Stimulated activated CD8-positive, alpha-beta memory T cell treated with anti-CD3 and anti-CD28 coated beads, Interleukin-2, amount 100 ng/mL, for 48 hours (primary cell): ENCODE data around the gene POU3F3.

Experiments used
- DNase-seq, 2 donors: peaks; one replicate each; pipeline ENCODE4 v3.0.0-alpha.2; 2020; ENCODE audit warnings: low read depth in 2 of 2

The POU3F3 gene

DNA sequence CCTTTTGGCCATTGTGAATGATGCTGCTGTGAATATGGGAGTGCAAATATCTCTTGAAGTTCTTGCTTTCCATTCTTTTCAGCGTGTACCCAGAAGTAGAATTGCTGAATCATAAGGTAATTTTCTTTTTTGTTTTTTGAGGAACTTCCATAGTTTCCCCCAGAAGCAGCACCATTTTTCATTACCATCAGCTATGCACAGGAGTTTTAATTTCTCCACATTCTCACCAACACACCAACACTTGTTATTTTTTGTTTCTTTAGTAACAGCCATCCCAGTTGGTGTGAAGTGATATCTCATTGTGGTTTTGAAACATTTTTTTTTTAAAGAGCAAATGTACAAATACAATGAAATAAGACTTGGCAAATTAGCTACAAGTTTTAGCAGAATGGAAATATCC, 21.3 kb downstream of the POU3F3 start:
- no peak for DNase-seq

GRCh38 chr2:104876606-104877570, 23.0 kb downstream of the POU3F3 start:
- DNase-seq, result no peak

DNA sequence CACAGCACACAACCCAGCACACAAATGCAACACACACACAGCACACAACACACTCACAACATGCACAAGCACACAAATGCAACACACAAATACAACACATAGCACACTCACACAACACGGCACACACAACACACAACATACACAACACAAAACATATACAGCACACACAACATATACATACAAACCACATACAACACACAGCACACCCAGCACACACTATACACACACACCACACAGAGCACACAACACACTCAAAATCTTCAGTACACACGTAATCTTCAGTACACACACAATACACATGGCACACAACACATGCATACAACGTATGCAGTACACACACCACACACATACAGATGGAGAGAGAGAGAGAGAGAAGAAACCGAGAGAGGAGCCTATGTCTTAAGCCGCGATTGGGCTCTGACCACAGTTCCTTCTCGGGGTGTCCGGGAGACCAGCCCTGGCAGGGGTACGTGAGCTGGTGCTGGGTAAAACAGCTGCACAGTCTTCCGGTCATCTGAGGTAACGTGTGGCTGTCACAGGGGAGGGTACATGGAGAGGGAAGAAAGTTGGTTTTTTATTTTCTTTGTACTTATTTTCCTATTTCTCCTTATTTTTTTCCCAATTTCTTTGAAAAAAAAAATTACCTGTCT, 25.1 kb downstream of the POU3F3 start:
- DNase-seq, result no peak

GRCh38 chr2:104880076-104880475, 26.2 kb downstream of the POU3F3 start:
- no peak for DNase-seq

- no peak for DNase-seq
Observed at GRCh38 chr2:104883357-104883756, 29.4 kb downstream of the POU3F3 start.

DNA sequence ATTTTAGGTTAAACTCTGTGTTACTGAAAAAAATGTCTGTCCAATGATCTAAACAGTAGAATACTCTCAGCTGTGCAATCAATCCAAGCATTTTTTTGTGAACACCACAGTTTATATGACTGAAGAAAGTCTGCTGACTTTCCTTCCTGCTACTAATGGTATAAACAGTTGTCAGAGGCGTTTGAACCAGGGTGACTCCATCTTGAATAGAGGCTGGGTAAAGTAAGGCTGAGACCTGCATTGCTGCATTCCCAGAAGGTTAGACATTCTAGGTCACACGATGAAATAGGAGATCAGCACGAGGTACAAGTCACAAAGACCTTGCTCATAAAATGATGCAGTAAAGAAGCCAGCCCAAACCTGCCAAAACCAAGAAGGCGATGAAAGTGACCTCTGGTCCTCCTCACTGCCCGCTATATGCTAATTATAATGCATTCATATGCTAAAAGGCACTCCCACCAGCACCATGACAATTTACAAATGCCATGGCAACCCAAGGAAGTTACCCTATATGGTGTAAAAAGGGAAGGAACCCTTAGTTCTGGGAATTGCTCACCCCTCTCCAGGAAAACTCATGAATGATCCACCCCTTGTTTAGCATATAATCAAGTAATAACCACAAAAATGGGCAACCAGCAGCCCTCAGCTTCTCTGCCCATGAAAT, 31.3 kb downstream of the POU3F3 start:
- no peak for DNase-seq

DNA sequence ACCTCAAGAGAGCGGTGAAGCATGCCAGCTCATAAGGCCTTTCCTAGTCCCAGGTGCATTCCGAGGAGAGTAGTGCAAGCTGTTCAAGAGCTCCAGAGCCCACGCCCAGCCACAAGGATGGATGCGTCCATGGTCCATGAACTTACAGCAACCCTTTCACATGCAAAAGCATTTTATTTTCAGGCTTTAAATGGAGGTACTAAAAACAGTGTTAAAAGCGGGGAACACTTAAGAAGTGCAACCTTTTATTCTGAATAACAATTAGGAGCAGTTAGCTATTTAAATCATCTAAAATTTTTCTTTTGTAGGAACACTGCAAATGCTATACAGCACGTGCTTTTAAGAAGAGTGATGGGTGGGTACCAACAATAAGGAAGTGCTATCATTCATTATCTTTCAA, 33.8 kb downstream of the POU3F3 start:
- no peak for DNase-seq

DNA sequence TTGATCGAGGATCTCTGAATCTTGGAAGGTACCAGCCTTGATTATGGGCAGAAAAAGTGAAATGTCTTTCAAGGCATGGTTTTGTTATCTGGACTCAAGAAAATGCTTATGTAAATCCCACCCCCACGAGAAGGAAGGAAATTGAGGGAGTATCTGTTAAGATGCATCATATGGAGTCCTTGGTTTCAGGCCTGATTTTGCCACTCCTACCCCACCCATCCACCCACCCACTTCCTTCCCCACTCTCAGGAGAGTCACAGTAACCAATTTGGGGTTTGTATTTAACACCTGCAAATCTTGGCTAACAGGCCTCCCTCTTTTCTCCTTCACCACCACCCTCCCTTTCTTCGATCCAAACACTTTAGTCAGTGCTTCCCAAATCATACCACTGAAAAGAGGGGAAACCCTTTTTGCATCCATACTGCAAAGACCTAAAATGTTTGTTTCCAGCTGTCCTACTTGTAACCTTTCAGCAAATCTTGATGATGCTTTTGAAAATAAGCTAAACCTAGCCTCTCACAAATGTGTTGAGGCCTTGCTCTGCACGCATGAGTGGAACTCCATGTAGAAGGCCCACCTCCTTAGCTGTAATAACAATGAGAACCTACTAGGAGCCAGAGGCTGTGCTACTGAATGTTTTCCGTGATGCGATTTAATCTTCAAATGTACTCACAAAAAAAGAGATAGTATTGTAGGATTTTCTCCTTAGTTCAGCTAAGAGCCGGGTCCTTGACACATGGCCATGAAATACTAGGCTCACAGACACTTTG, 34.8 kb downstream of the POU3F3 start:
- DNase-seq, result no peak

DNA sequence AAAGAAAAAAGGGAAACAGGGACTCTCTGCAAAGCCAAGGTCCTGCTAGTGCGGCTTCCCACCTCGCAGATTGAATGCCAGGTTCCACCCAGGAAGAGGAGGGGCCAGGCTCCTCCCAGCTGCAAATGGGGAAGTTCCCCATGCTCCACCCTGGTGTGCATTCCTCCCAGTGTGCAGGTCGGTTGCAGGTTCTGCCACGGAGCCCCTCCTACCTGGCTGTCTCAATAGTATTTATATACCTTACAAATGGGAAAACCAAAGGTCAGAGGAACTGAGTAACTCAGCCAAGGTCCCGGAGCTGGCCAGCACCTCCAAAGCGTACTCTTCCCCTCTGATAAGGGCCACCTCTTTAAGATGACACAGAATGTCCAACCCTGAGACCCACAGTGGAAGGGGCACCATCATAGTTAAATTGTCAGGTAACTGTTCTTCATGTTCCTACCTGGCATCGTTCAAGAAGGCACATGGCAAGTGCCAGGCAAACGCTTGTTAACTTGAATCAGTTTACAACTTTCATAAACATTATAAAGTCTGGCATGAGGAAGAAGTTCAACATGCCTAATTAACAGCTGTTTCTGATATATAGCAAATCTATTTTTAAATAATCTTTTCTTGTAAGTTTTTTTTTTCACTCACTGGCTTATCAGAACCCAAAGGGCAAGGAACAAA, 35.5 kb downstream of the POU3F3 start:
- DNase-seq, result no peak

DNA sequence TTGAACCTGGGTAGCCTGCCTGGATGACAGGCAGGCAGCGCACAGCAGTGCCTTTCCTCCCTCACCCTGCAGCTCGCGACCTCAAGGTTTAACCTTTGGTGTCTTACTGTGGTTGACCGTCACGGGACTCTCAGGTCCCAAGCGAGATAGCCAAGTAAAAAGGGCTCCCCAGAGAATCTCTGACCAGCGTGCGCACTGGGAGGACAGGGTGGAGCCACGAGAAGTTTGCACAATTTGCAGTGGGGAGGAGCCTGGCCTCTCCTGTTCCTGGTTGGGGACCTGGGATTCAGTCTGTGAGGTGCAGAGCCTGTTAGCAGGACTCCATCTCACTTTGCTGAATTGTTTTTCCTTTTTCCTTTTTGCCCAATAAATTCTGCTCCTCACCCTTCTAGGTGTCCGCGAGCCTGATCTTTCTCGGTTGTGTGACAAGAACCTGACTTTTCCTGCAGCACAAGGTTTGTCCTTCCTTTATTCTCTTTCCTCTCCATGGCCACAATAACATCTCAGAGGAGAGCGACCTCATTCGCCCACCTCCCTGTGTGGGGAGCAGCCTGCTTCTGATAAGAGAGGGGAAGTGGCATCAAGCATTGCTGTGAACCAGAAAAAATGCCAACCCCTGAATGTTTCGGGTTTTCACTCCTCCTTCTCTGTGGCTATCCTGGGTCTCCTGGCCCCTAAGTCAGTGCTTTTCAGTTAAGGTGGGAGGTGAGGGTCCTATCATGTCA, 36.2 kb downstream of the POU3F3 start:
- no peak for DNase-seq

- no peak for DNase-seq
Observed at GRCh38 chr2:104890685-104891069, 36.8 kb downstream of the POU3F3 start.

DNA sequence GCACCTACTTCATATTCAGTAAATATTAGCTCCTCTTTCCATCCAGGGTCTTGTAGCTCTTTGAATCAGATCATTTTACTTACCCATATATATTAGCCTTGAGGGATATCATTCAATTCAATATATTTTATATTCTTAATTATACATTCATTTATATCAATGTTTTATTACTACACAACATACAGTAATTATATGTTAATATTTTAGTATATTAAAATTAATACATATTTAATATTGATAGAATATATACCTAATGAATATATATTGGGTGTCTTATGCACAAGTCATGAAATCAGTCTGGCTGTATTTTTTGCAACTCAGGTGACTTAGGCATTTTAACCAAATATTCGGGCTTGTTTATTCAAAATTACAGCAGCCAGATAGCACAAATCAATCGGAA, 37.2 kb downstream of the POU3F3 start:
- no peak for DNase-seq

- no peak for DNase-seq
Observed at GRCh38 chr2:104896446-104896845, 42.5 kb downstream of the POU3F3 start.

- no peak for DNase-seq
Observed at GRCh38 chr2:104897515-104898184, 43.7 kb downstream of the POU3F3 start.

- no peak for DNase-seq
Observed at GRCh38 chr2:104900608-104901007, 46.7 kb downstream of the POU3F3 start.

GRCh38 chr2:104901037-104901881, 47.3 kb downstream of the POU3F3 start:
- no peak for DNase-seq

DNA sequence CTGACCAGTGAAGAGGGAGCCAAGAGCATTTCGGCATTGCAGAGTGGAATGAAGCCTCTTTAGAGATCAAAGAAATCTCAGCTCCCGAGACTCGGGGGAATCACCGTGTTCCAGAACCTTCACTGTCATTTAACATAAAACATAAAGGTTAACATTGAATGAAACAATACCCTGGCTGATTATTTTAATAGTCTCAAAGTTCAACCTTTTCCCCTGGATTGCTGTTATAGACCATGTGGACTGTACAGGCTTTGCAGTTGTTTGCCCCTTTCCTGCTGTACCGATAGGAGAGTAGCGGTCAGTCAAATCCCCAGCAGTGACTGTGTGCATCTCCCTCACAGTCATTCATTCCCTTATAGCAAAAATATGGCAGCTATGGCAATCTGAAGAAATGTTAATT, 48.4 kb downstream of the POU3F3 start:
- DNase-seq, result no peak
